H9 (cell line): ENCODE data around the gene CCDC174. TPM values are rescaled to one million over a fixed set of nuclear protein-coding genes. Genes with fewer than 3 reads are reported as not detected.
A peak's percentile ranks its signal among the peaks of the same experiment; 100 is the strongest.

Experiments
- DNase-seq: peaks from one replicate; pipeline ENCODE4 v3.0.0-alpha.2; 2017
- H2AFZ ChIP-seq: one replicate; pipeline ENCODE4 v1.6.1; 2013; ENCODE audit warnings: mild to moderate bottlenecking, low read length, control low read depth, moderate library complexity
- H2AK5ac ChIP-seq: 2 replicates; pipeline ENCODE4 v1.6.1; 2013; ENCODE audit warnings: low read length, control low read depth, mixed read lengths; ENCODE audit not compliant: insufficient read length
- H2BK120ac ChIP-seq: one replicate; pipeline ENCODE4 v1.6.1; 2013; ENCODE audit warnings: low read depth, mild to moderate bottlenecking, low read length, control low read depth, inconsistent platforms; ENCODE audit not compliant: poor library complexity, severe bottlenecking
- H2BK12ac ChIP-seq: 2 replicates; pipeline ENCODE4 v1.6.1; 2013; ENCODE audit warnings: low read length, control low read depth, mixed read lengths, low read depth; ENCODE audit not compliant: insufficient read length
- H2BK15ac ChIP-seq: 2 replicates; pipeline ENCODE4 v1.6.1; 2013; ENCODE audit warnings: low read depth, low read length, control low read depth
- H2BK20ac ChIP-seq: one replicate; pipeline ENCODE4 v1.6.1; 2013; ENCODE audit warnings: low read depth, mild to moderate bottlenecking, low read length, control low read depth, inconsistent platforms; ENCODE audit not compliant: poor library complexity, severe bottlenecking
- H2BK5ac ChIP-seq: 2 replicates; pipeline ENCODE4 v1.6.1; 2013; ENCODE audit warnings: low read length, control low read depth, mixed read lengths; ENCODE audit not compliant: insufficient read length
- H3K14ac ChIP-seq: 2 replicates; pipeline ENCODE4 v1.6.1; 2013; ENCODE audit warnings: low read length, control low read depth; ENCODE audit not compliant: insufficient read depth
- H3K18ac ChIP-seq: 2 replicates; pipeline ENCODE4 v1.6.1; 2013; ENCODE audit warnings: low read depth, mild to moderate bottlenecking, mixed read lengths, low read length, control low read depth; ENCODE audit not compliant: insufficient read length
- H3K23ac ChIP-seq: 2 replicates; pipeline ENCODE4 v1.6.1; 2013; ENCODE audit warnings: low read length, control low read depth, mixed read lengths, low read depth; ENCODE audit not compliant: insufficient read length
- H3K23me2 ChIP-seq: 2 replicates; pipeline ENCODE4 v1.6.1; 2013; ENCODE audit warnings: low read depth, mild to moderate bottlenecking, mixed read lengths, low read length, control low read depth; ENCODE audit not compliant: insufficient read length, poor library complexity, severe bottlenecking
- H3K27ac ChIP-seq: 2 replicates; pipeline ENCODE4 v1.5.1; 2013; ENCODE audit warnings: low read length, control low read depth, mixed read lengths, low read depth; ENCODE audit not compliant: insufficient read length
- H3K27me3 ChIP-seq: 2 replicates; pipeline ENCODE4 v1.6.1; 2013; ENCODE audit warnings: low read length, control low read depth, inconsistent platforms; ENCODE audit not compliant: insufficient read depth
- H3K4ac ChIP-seq: 2 replicates; pipeline ENCODE4 v1.6.1; 2013; ENCODE audit warnings: low read depth, mild to moderate bottlenecking, control low read depth, inconsistent platforms, low read length, moderate library complexity
- H3K4me1 ChIP-seq: 2 replicates; pipeline ENCODE4 v1.6.1; 2013; ENCODE audit warnings: low read length, control low read depth, inconsistent platforms; ENCODE audit not compliant: insufficient read depth
- H3K4me2 ChIP-seq: 2 replicates; pipeline ENCODE4 v1.6.1; 2013; ENCODE audit warnings: low read length, control low read depth, mixed read lengths; ENCODE audit not compliant: insufficient read length, insufficient read depth
- H3K56ac ChIP-seq: 2 replicates; pipeline ENCODE4 v1.6.1; 2013; ENCODE audit warnings: low read depth, mild to moderate bottlenecking, mixed read lengths, low read length, control low read depth; ENCODE audit not compliant: insufficient read length
- H3K79me1 ChIP-seq: 2 replicates; pipeline ENCODE4 v1.6.1; 2013; ENCODE audit warnings: low read depth, mild to moderate bottlenecking, moderate library complexity, low read length, control low read depth, inconsistent platforms; ENCODE audit not compliant: insufficient read depth, poor library complexity, severe bottlenecking
- H3K79me2 ChIP-seq: 2 replicates; pipeline ENCODE4 v1.6.1; 2013; ENCODE audit warnings: low read length, control low read depth, inconsistent platforms; ENCODE audit not compliant: insufficient read depth
- H3K9ac ChIP-seq: 2 replicates; pipeline ENCODE4 v1.6.1; 2013; ENCODE audit warnings: low read length, control low read depth, mixed read lengths; ENCODE audit not compliant: insufficient read length; ENCODE audit errors: extremely low read depth
- H3K9me3 ChIP-seq: one replicate; pipeline ENCODE4 v1.6.1; 2013; ENCODE audit warnings: low read depth, low read length, inconsistent platforms; ENCODE audit not compliant: control insufficient read depth
- H3T11ph ChIP-seq: one replicate; pipeline ENCODE4 v1.6.1; 2013; ENCODE audit warnings: mild to moderate bottlenecking, low read length, control low read depth, inconsistent platforms
- H4K20me1 ChIP-seq: one replicate; pipeline ENCODE4 v1.6.1; 2013; ENCODE audit not compliant: control insufficient read depth, insufficient read length, insufficient read depth
- H4K5ac ChIP-seq: 2 replicates; pipeline ENCODE4 v1.6.1; 2013; ENCODE audit warnings: low read depth, mild to moderate bottlenecking, mixed read lengths, low read length, control low read depth; ENCODE audit not compliant: insufficient read length
- H4K8ac ChIP-seq: replicated peaks from 2 replicates; pipeline ENCODE4 v1.6.1; 2013; ENCODE audit warnings: low read length, control low read depth, mixed read lengths, low read depth; ENCODE audit not compliant: insufficient read length
- H4K91ac ChIP-seq: 2 replicates; pipeline ENCODE4 v1.6.1; 2013; ENCODE audit warnings: low read depth, mild to moderate bottlenecking, moderate library complexity, mixed read lengths, low read length, control low read depth; ENCODE audit not compliant: insufficient read length
- H3K27ac Mint-ChIP-seq, 3 experiments: 2 replicates in 2 of 3; 3 replicates in 1 of 3; pipeline ENCODE4 v1.8.0; 2020 to 2021; ENCODE audit warnings: mixed read lengths in 3 of 3, mild to moderate bottlenecking in 1 of 3, moderate library complexity in 1 of 3
- H3K27me3 Mint-ChIP-seq: 2 replicates; pipeline ENCODE4 v1.8.0; 2021; ENCODE audit warnings: low read depth, mild to moderate bottlenecking, moderate library complexity, mixed read lengths
- H3K36me3 Mint-ChIP-seq, 3 experiments: 2 replicates in 2 of 3; 3 replicates in 1 of 3; pipeline ENCODE4 v1.8.0; 2020 to 2021; ENCODE audit warnings: low read depth in 3 of 3, mixed read lengths in 3 of 3; ENCODE audit not compliant: insufficient read depth in 1 of 3
- H3K4me1 Mint-ChIP-seq, 2 experiments: 2 replicates each; pipeline ENCODE4 v1.8.0; 2020; ENCODE audit warnings: mixed read lengths in 2 of 2
- H3K4me3 Mint-ChIP-seq, 2 experiments: 2 replicates in 1 of 2; 3 replicates in 1 of 2; pipeline ENCODE4 v1.8.0; 2020 to 2021; ENCODE audit warnings: mild to moderate bottlenecking in 2 of 2, mixed read lengths in 2 of 2, moderate library complexity in 1 of 2
- H3K9me3 Mint-ChIP-seq, 2 experiments: 2 replicates in 1 of 2; 3 replicates in 1 of 2; pipeline ENCODE4 v1.8.0; 2020; ENCODE audit warnings: mild to moderate bottlenecking in 2 of 2, mixed read lengths in 2 of 2, moderate library complexity in 1 of 2
- CTCF ChIP-seq: fragments of 200-600 bp; sonication (generic); conservative IDR thresholded peaks from 3 replicates; pipeline ENCODE4 v1.8.0; 2021; ENCODE audit warnings: antibody characterized with exemption, mild to moderate bottlenecking
- WGBS: extraction: QIAGEN DNeasy Blood & Tissue Kit; methylation state at CpG from one replicate; pipeline ENCODE4 v1.1.7; 2013; ENCODE audit warnings: missing lambda C conversion rate, low lambda C conversion rate, mixed read lengths; ENCODE audit not compliant: insufficient read length; ENCODE audit errors: extremely low coverage; 5-methylcytosine and 5-hydroxymethylcytosine counted together
- total RNA-seq: library from RNA; stranded (reverse); gene quantifications from 2 replicates; pipeline ENCODE4 v1.2.1, GENCODE V29; 2021

CCDC174 gene
- total RNA-seq, 1 experiment from 2014 or later = 15.2 TPM

DNA sequence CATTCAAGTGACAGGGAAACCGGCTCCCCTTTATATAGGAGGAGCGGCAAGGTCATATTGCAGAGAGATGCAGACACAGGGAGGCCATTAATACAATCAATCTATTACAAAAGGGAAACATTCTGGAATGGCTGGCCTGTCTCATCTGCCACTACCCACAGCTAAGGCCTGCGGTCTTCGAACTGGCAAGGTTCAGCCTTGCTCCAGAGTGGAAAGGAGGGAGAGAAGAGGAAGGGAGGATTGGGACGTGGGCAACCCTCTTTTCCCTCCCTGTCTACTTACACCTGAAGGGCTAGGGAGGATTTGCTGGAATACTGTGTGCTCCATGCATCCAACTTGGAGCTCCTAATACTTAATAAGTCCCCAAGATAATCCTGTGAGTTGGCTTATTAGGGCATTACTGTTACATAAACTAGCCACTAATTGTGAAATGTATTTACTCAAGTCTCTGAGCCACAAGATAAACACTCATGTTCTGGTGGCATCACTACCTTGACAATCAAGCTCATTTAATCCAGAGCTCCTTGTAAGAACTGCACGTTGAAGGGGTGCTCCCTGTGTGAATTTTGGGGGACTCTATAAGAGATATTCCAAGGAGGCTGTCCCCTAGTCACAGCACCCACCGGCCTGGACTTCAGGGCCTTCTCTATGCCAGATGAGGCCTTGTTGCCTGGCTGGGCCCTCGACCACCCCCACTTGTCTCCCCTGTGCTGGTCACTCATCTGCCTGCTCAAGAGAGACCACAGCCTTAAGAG lies 19.7 kb upstream of the CCDC174 start:
- Histone ChIP-seq H4K5ac (no peak overlapping the region), H3K4ac (no peak overlapping the region), H3K9ac (no peak overlapping the region), H4K91ac (no peak overlapping the region), H3K18ac (no peak overlapping the region), H3K56ac (no peak overlapping the region), H3K4me1 (no peaks in the 10 kb centered on the region; the same call in 1 of the 2 replicates), H3K23me2 (no peaks in the 10 kb centered on the region), H2BK120ac (no peak overlapping the region), H3K23ac (no peak overlapping the region), H3K27ac (no peak overlapping the region), H3K4me2 (no peak overlapping the region), H2BK12ac (no peak overlapping the region), H3K14ac (no peak overlapping the region), H3K27me3 (no peaks in the 10 kb centered on the region), H2BK20ac (no peak overlapping the region), H3K79me2 (no peaks in the 10 kb centered on the region), H2BK15ac (no peak overlapping the region), H4K8ac (no peak overlapping the region), H3T11ph (no peak overlapping the region), H3K9me3 (no peaks in the 10 kb centered on the region), H3K79me1 (no peaks in the 10 kb centered on the region), H4K20me1 (peaks cover 2% of the 10 kb centered on the region), H2AK5ac (no peak overlapping the region), H2BK5ac (no peak overlapping the region), H2AFZ (no peak overlapping the region)
- Mint-ChIP-seq H3K27me3 (peaks cover 24% of the 10 kb centered on the region), H3K36me3 (no peaks in the 10 kb centered on the region; a peak in 1 of 7 replicates), H3K27ac (peak overlapping the region in 2 of 3 experiments; percentile 33 to 75; a peak in 2 of 7 replicates), H3K4me3 (no peak overlapping the region), H3K9me3 (no peaks in the 10 kb centered on the region), H3K4me1 (peaks cover 9 to 11% of the 10 kb centered on the region in 2 experiments)
- no peak for DNase-seq
- no peak for TF ChIP-seq CTCF
- no CpG with 5 or more reads among the region's 8 CpGs for WGBS
